NCI-H345 treated with DMSO at 0.1 percent for 48 hours (cell line): ENCODE data around the gene TSPAN4.
A peak's percentile ranks its signal among the peaks of the same experiment; 100 is the strongest.

Experiments
- DNase-seq: peaks from one replicate; lab custom pipeline; 2025; ENCODE audit not compliant: unreplicated experiment; lab: John Stamatoyannopoulos, UW

The TSPAN4 gene

GRCh38 chr11:883527-883926 lies 40.9 kb downstream of the TSPAN4 start:
- no peak for DNase-seq

GRCh38 chr11:884578-885070 lies 42.0 kb downstream of the TSPAN4 start:
- no peak for DNase-seq

- DNase-seq, result no peak
Observed at GRCh38 chr11:886568-886967, 43.9 kb downstream of the TSPAN4 start.

- DNase-seq, result no peak
Observed at GRCh38 chr11:887589-887988, 44.9 kb downstream of the TSPAN4 start.

- no peak for DNase-seq
Observed at GRCh38 chr11:888310-889212, 45.9 kb downstream of the TSPAN4 start.

- DNase-seq, result no peak
Observed at GRCh38 chr11:889257-889656, 46.6 kb downstream of the TSPAN4 start.

- no peak for DNase-seq
Observed at GRCh38 chr11:889687-890475, 47.2 kb downstream of the TSPAN4 start.

GRCh38 chr11:890794-891540 lies 48.3 kb downstream of the TSPAN4 start:
- DNase-seq, result peak; percentile 49

GRCh38 chr11:893008-893654 lies 50.5 kb downstream of the TSPAN4 start:
- DNase-seq, result no peak

GRCh38 chr11:894575-895201 lies 52.0 kb downstream of the TSPAN4 start:
- DNase-seq, result no peak

GRCh38 chr11:895331-896110 lies 52.9 kb downstream of the TSPAN4 start:
- DNase-seq, result no peak

- no peak for DNase-seq
Observed at GRCh38 chr11:897253-898142, 54.8 kb downstream of the TSPAN4 start.

GRCh38 chr11:898143-898511 lies 55.5 kb downstream of the TSPAN4 start:
- DNase-seq, result no peak

GRCh38 chr11:898540-899190 lies 56.0 kb downstream of the TSPAN4 start:
- no peak for DNase-seq

GRCh38 chr11:899724-900123 lies 57.1 kb downstream of the TSPAN4 start:
- no peak for DNase-seq

GRCh38 chr11:900545-900944 lies 57.9 kb downstream of the TSPAN4 start:
- no peak for DNase-seq

GRCh38 chr11:901452-902061 lies 58.9 kb downstream of the TSPAN4 start:
- no peak for DNase-seq

GRCh38 chr11:904380-904779 lies 61.7 kb downstream of the TSPAN4 start:
- no peak for DNase-seq
